ENCODE data around the gene ZCCHC4. TPM values are rescaled to one million over a fixed set of nuclear protein-coding genes. Genes with fewer than 3 reads are reported as not detected.
"Not testable (repeated sequence)": the region's sequence is repeated elsewhere in the genome, so short reads cannot be mapped to it uniquely, and the experiment has no call there.

Gene ZCCHC4
- total RNA-seq, 1 donor from 2014 or later = 42.8 TPM

GRCh38 chr4:25372549-25372948 is 60.0 kb downstream of the ZCCHC4 start:
- H3K27me3 ChIP-seq (ENCODE audit: control insufficient read depth in 3 of 3, insufficient read depth in 3 of 3, low read length in 3 of 3); H3K9ac ChIP-seq (ENCODE audit: low read depth in 1 of 3, low read length in 3 of 3); H3K36me3 ChIP-seq (ENCODE audit: control insufficient read depth in 3 of 3, insufficient read depth in 3 of 3, low read length in 3 of 3); H3K9me3 ChIP-seq (ENCODE audit: control insufficient read depth in 3 of 3, low read length in 3 of 3); H3K27ac ChIP-seq (ENCODE audit: low read depth, low read length); H3K4me3 ChIP-seq (ENCODE audit: low read length in 3 of 3); H3K4me1 ChIP-seq (ENCODE audit: control insufficient read depth in 3 of 3, insufficient read depth in 3 of 3, low read length in 3 of 3): not testable (repeated sequence)

GRCh38 chr4:25376754-25377571 is 64.4 kb downstream of the ZCCHC4 start, which contains the start of gene ANAPC4:
ANAPC4 (plus strand) TSS chr4:25377263; CDS start chr4:25377428, 165 bp downstream.
- H3K36me3 ChIP-seq (ENCODE audit: control insufficient read depth in 3 of 3, insufficient read depth in 3 of 3, low read length in 3 of 3) = peaks cover 3 to 8% (median 6%) of the 10 kb centered on the region in 3 donors
- no peaks in the 10 kb centered on the region for H3K27me3 ChIP-seq (ENCODE audit: control insufficient read depth in 3 of 3, insufficient read depth in 3 of 3, low read length in 3 of 3)
- H3K9ac ChIP-seq (ENCODE audit: low read depth in 1 of 3, low read length in 3 of 3) = peak within 1 kb of the TSS; percentile 84 to 87 (median 85)
- H3K9me3 ChIP-seq (ENCODE audit: control insufficient read depth in 3 of 3, low read length in 3 of 3) = no peaks in the 10 kb centered on the region
- peaks cover 5 to 22% (median 12%) of the 10 kb centered on the region in 3 donors for H3K4me1 ChIP-seq (ENCODE audit: control insufficient read depth in 3 of 3, insufficient read depth in 3 of 3, low read length in 3 of 3)
- H3K4me3 ChIP-seq (ENCODE audit: low read length in 3 of 3) = peak within 1 kb of the TSS; percentile 82 to 91 (median 89)
- H3K27ac ChIP-seq (ENCODE audit: low read depth, low read length) = peak within 1 kb of the TSS; percentile 11

GRCh38 chr4:25377572-25378436 is 65.2 kb downstream of the ZCCHC4 start:
- no peak overlapping the region for H3K27ac ChIP-seq (ENCODE audit: low read depth, low read length)
- peaks cover 5 to 22% (median 12%) of the 10 kb centered on the region in 3 donors for H3K4me1 ChIP-seq (ENCODE audit: control insufficient read depth in 3 of 3, insufficient read depth in 3 of 3, low read length in 3 of 3)

GRCh38 chr4:25378437-25378743 is 65.8 kb downstream of the ZCCHC4 start:
- Histone ChIP-seq H3K9ac (ENCODE audit: low read depth in 1 of 3, low read length in 3 of 3) (no peak overlapping the region), H3K4me1 (ENCODE audit: control insufficient read depth in 3 of 3, insufficient read depth in 3 of 3, low read length in 3 of 3) (peaks cover 5 to 22% (median 12%) of the 10 kb centered on the region in 3 donors), H3K36me3 (ENCODE audit: control insufficient read depth in 3 of 3, insufficient read depth in 3 of 3, low read length in 3 of 3) (peaks cover 3 to 8% (median 6%) of the 10 kb centered on the region in 3 donors), H3K27ac (ENCODE audit: low read depth, low read length) (no peak overlapping the region), H3K27me3 (ENCODE audit: control insufficient read depth in 3 of 3, insufficient read depth in 3 of 3, low read length in 3 of 3) (no peaks in the 10 kb centered on the region), H3K9me3 (ENCODE audit: control insufficient read depth in 3 of 3, low read length in 3 of 3) (no peaks in the 10 kb centered on the region), H3K4me3 (ENCODE audit: low read length in 3 of 3) (peak overlapping the region; percentile 82 to 91 (median 89))

More at GRCh38 chr4:25377572-25378436, 65.2 kb downstream of the ZCCHC4 start:
- Histone ChIP-seq H3K9me3 (ENCODE audit: control insufficient read depth in 3 of 3, low read length in 3 of 3) (no peaks in the 10 kb centered on the region), H3K9ac (ENCODE audit: low read depth in 1 of 3, low read length in 3 of 3) (peak overlapping the region; percentile 84 to 87 (median 85)), H3K4me3 (ENCODE audit: low read length in 3 of 3) (peak overlapping the region; percentile 82 to 91 (median 89)), H3K27me3 (ENCODE audit: control insufficient read depth in 3 of 3, insufficient read depth in 3 of 3, low read length in 3 of 3) (no peaks in the 10 kb centered on the region), H3K36me3 (ENCODE audit: control insufficient read depth in 3 of 3, insufficient read depth in 3 of 3, low read length in 3 of 3) (peaks cover 3 to 8% (median 6%) of the 10 kb centered on the region in 3 donors)

GRCh38 chr4:25379591-25379990 is 67.0 kb downstream of the ZCCHC4 start:
- Histone ChIP-seq H3K27ac (ENCODE audit: low read depth, low read length) (no peak overlapping the region), H3K9me3 (ENCODE audit: control insufficient read depth in 3 of 3, low read length in 3 of 3) (no peaks in the 10 kb centered on the region), H3K4me3 (ENCODE audit: low read length in 3 of 3) (no peak overlapping the region), H3K9ac (ENCODE audit: low read depth in 1 of 3, low read length in 3 of 3) (no peak overlapping the region), H3K27me3 (ENCODE audit: control insufficient read depth in 3 of 3, insufficient read depth in 3 of 3, low read length in 3 of 3) (no peaks in the 10 kb centered on the region), H3K36me3 (ENCODE audit: control insufficient read depth in 3 of 3, insufficient read depth in 3 of 3, low read length in 3 of 3) (peaks cover 6 to 16% (median 12%) of the 10 kb centered on the region in 3 donors), H3K4me1 (ENCODE audit: control insufficient read depth in 3 of 3, insufficient read depth in 3 of 3, low read length in 3 of 3) (peaks cover 5 to 22% (median 12%) of the 10 kb centered on the region in 3 donors)

GRCh38 chr4:25383647-25384046 is 71.1 kb downstream of the ZCCHC4 start:
- Histone ChIP-seq H3K36me3 (ENCODE audit: control insufficient read depth in 3 of 3, insufficient read depth in 3 of 3, low read length in 3 of 3) (peaks cover 6 to 21% (median 21%) of the 10 kb centered on the region in 3 donors), H3K4me1 (ENCODE audit: control insufficient read depth in 3 of 3, insufficient read depth in 3 of 3, low read length in 3 of 3) (peaks cover 2 to 11% (median 2%) of the 10 kb centered on the region in 3 donors), H3K9me3 (ENCODE audit: control insufficient read depth in 3 of 3, low read length in 3 of 3) (no peaks in the 10 kb centered on the region), H3K4me3 (ENCODE audit: low read length in 3 of 3) (no peak overlapping the region), H3K27ac (ENCODE audit: low read depth, low read length) (no peak overlapping the region), H3K27me3 (ENCODE audit: control insufficient read depth in 3 of 3, insufficient read depth in 3 of 3, low read length in 3 of 3) (no peaks in the 10 kb centered on the region), H3K9ac (ENCODE audit: low read depth in 1 of 3, low read length in 3 of 3) (no peak overlapping the region)

- Histone ChIP-seq H3K36me3 (ENCODE audit: control insufficient read depth in 3 of 3, insufficient read depth in 3 of 3, low read length in 3 of 3) (peaks cover 3 to 26% (median 22%) of the 10 kb centered on the region in 3 donors), H3K27ac (ENCODE audit: low read depth, low read length) (no peak overlapping the region), H3K9me3 (ENCODE audit: control insufficient read depth in 3 of 3, low read length in 3 of 3) (no peaks in the 10 kb centered on the region), H3K9ac (ENCODE audit: low read depth in 1 of 3, low read length in 3 of 3) (no peak overlapping the region), H3K27me3 (ENCODE audit: control insufficient read depth in 3 of 3, insufficient read depth in 3 of 3, low read length in 3 of 3) (no peaks in the 10 kb centered on the region), H3K4me1 (ENCODE audit: control insufficient read depth in 3 of 3, insufficient read depth in 3 of 3, low read length in 3 of 3) (no peaks in the 10 kb centered on the region), H3K4me3 (ENCODE audit: low read length in 3 of 3) (no peak overlapping the region)
These were observed 74.4 kb downstream of the ZCCHC4 start for GRCh38 chr4:25386926-25387325.

GRCh38 chr4:25397305-25397704 is 84.7 kb downstream of the ZCCHC4 start:
- peaks cover 0 to 6% (median 0%) of the 10 kb centered on the region in 3 donors for H3K9me3 ChIP-seq (ENCODE audit: control insufficient read depth in 3 of 3, low read length in 3 of 3)
- no peak overlapping the region for H3K9ac ChIP-seq (ENCODE audit: low read depth in 1 of 3, low read length in 3 of 3)
- no peak overlapping the region for H3K4me3 ChIP-seq (ENCODE audit: low read length in 3 of 3)
- no peaks in the 10 kb centered on the region for H3K27me3 ChIP-seq (ENCODE audit: control insufficient read depth in 3 of 3, insufficient read depth in 3 of 3, low read length in 3 of 3)
- no peaks in the 10 kb centered on the region for H3K4me1 ChIP-seq (ENCODE audit: control insufficient read depth in 3 of 3, insufficient read depth in 3 of 3, low read length in 3 of 3)
- peaks cover 39 to 65% (median 56%) of the 10 kb centered on the region in 3 donors for H3K36me3 ChIP-seq (ENCODE audit: control insufficient read depth in 3 of 3, insufficient read depth in 3 of 3, low read length in 3 of 3)
- no peak overlapping the region for H3K27ac ChIP-seq (ENCODE audit: low read depth, low read length)

- H3K27ac ChIP-seq (ENCODE audit: low read depth, low read length) = no peak overlapping the region
- H3K9me3 ChIP-seq (ENCODE audit: control insufficient read depth in 3 of 3, low read length in 3 of 3) = peaks cover 0 to 6% (median 0%) of the 10 kb centered on the region in 3 donors
- H3K9ac ChIP-seq (ENCODE audit: low read depth in 1 of 3, low read length in 3 of 3) = no peak overlapping the region
- no peaks in the 10 kb centered on the region for H3K27me3 ChIP-seq (ENCODE audit: control insufficient read depth in 3 of 3, insufficient read depth in 3 of 3, low read length in 3 of 3)
- peaks cover 33 to 66% (median 45%) of the 10 kb centered on the region in 3 donors for H3K36me3 ChIP-seq (ENCODE audit: control insufficient read depth in 3 of 3, insufficient read depth in 3 of 3, low read length in 3 of 3)
- H3K4me1 ChIP-seq (ENCODE audit: control insufficient read depth in 3 of 3, insufficient read depth in 3 of 3, low read length in 3 of 3) = no peaks in the 10 kb centered on the region
- no peak overlapping the region for H3K4me3 ChIP-seq (ENCODE audit: low read length in 3 of 3)
These were observed 86.9 kb downstream of the ZCCHC4 start for GRCh38 chr4:25399510-25399909.

All from skeletal muscle tissue (tissue), 4 donors.